ENCODE results near the gene KRT8.

The KRT8 gene

GRCh38 chr12:52925717-52926595 is 21.1 kb upstream of the KRT8 start:
- DNase-seq (ENCODE audit: low read depth): no peak

GRCh38 chr12:52924764-52925716 is 20.2 kb upstream of the KRT8 start:
- no peak for DNase-seq (ENCODE audit: low read depth)

GRCh38 chr12:52921488-52922165 is 16.8 kb upstream of the KRT8 start:
- no peak for DNase-seq (ENCODE audit: low read depth)

- DNase-seq (ENCODE audit: low read depth): no peak
These were observed 16.1 kb upstream of the KRT8 start for GRCh38 chr12:52920937-52921336.

- no peak for DNase-seq (ENCODE audit: low read depth)
These were observed 13.9 kb upstream of the KRT8 start for GRCh38 chr12:52918784-52919183.

GRCh38 chr12:52918351-52918750 is 13.5 kb upstream of the KRT8 start:
- DNase-seq (ENCODE audit: low read depth): no peak

GRCh38 chr12:52917800-52918199 is 12.9 kb upstream of the KRT8 start:
- DNase-seq (ENCODE audit: low read depth): no peak

- no peak for DNase-seq (ENCODE audit: low read depth)
These were observed 11.3 kb upstream of the KRT8 start for GRCh38 chr12:52916216-52916615.

GRCh38 chr12:52915637-52916036 is 10.8 kb upstream of the KRT8 start:
- no peak for DNase-seq (ENCODE audit: low read depth)

GRCh38 chr12:52914576-52915121 is 9.8 kb upstream of the KRT8 start:
- no peak for DNase-seq (ENCODE audit: low read depth)

GRCh38 chr12:52913431-52913821 is 8.6 kb upstream of the KRT8 start:
- no peak for DNase-seq (ENCODE audit: low read depth)

GRCh38 chr12:52912711-52913430 is 8.0 kb upstream of the KRT8 start:
- DNase-seq (ENCODE audit: low read depth): no peak

- DNase-seq (ENCODE audit: low read depth): no peak
These were observed 5.5 kb upstream of the KRT8 start for GRCh38 chr12:52910248-52910883.

GRCh38 chr12:52909796-52910195 is 4.9 kb upstream of the KRT8 start:
- DNase-seq (ENCODE audit: low read depth): no peak

GRCh38 chr12:52909331-52909730 is 4.5 kb upstream of the KRT8 start:
- no peak for DNase-seq (ENCODE audit: low read depth)

- DNase-seq (ENCODE audit: low read depth): no peak
These were observed 2.4 kb upstream of the KRT8 start for GRCh38 chr12:52907092-52907810.

- DNase-seq (ENCODE audit: low read depth): no peak
These were observed 1.3 kb upstream of the KRT8 start for GRCh38 chr12:52906191-52906601.

- peak; percentile 19 for DNase-seq (ENCODE audit: low read depth)
These were observed 894 bp downstream of the KRT8 start for GRCh38 chr12:52903855-52904508.

- DNase-seq (ENCODE audit: low read depth): peak; percentile 47
These were observed 1.5 kb downstream of the KRT8 start for GRCh38 chr12:52903285-52903854.
